DND-41 (cell line): ENCODE measurements around the gene ADAM11.

Experiments used
- CTCF ChIP-seq: IDR thresholded peaks from 2 replicates; pipeline ENCODE4 v1.5.1; 2012; ENCODE audit warnings: borderline replicate concordance, low read length, moderate library complexity, mild to moderate bottlenecking; ENCODE audit not compliant: poor library complexity, severe bottlenecking; ENCODE audit errors: extremely low read depth
- EZH2 ChIP-seq: IDR thresholded peaks from 3 replicates; pipeline ENCODE4 v1.6.1; 2012; ENCODE audit warnings: borderline replicate concordance, low read depth, mild to moderate bottlenecking, moderate library complexity, low read length, inconsistent platforms; ENCODE audit not compliant: severe bottlenecking

GRCh38 chr17:44820631-44821212, 61.9 kb downstream of the ADAM11 start:
- TF ChIP-seq CTCF (no peak), EZH2 (no peak)
